Astrocyte (in vitro differentiated cells and primary cell): ENCODE results near the gene OR13C9.

Experiments
- EZH2 ChIP-seq: IDR thresholded peaks from 2 replicates; pipeline ENCODE4 v1.6.1; 2012; ENCODE audit warnings: mild to moderate bottlenecking, low read length, inconsistent platforms; ENCODE audit not compliant: insufficient read depth
- TF ChIP-seq, protein P1 (sequence below): IDR thresholded peaks from 2 replicates; pipeline ENCODE4 v1.5.1; 2011; ENCODE audit warnings: low read depth, mild to moderate bottlenecking, inconsistent platforms, low read length, moderate library complexity; ENCODE audit not compliant: insufficient read depth

GRCh38 chr9:104658496-104659195, 40.6 kb upstream of the OR13C9 start:
- TF ChIP-seq, protein P1, sequence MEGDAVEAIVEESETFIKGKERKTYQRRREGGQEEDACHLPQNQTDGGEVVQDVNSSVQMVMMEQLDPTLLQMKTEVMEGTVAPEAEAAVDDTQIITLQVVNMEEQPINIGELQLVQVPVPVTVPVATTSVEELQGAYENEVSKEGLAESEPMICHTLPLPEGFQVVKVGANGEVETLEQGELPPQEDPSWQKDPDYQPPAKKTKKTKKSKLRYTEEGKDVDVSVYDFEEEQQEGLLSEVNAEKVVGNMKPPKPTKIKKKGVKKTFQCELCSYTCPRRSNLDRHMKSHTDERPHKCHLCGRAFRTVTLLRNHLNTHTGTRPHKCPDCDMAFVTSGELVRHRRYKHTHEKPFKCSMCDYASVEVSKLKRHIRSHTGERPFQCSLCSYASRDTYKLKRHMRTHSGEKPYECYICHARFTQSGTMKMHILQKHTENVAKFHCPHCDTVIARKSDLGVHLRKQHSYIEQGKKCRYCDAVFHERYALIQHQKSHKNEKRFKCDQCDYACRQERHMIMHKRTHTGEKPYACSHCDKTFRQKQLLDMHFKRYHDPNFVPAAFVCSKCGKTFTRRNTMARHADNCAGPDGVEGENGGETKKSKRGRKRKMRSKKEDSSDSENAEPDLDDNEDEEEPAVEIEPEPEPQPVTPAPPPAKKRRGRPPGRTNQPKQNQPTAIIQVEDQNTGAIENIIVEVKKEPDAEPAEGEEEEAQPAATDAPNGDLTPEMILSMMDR = no peak
- TF ChIP-seq EZH2 = no peak
